ENCODE measurements around the gene SREK1IP1.
"Not testable (repeated sequence)": the region's sequence is repeated elsewhere in the genome, so short reads cannot be mapped to it uniquely, and the experiment has no call there.

The SREK1IP1 gene

DNA sequence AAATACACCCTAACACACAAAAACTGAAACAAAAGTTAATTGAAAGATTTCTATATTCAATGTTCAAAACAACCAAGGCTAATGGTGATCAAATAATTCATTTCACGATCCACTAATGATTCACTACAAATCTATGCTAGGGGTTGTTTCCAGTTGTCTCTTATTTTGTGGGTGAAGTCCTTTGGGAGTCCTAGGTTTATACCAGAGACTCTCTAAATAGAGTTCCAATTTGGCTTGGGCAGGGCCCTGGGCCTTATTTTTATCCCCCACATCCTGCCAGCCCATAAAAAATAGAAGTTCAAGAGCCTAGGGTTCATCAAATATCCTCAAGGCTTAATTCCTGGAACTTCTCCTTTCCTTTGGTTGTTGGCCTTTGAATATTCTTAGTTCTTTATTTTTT is 26.1 kb downstream of the SREK1IP1 start:
- no peak for DNase-seq (ENCODE audit: extremely low spot score)
- POLR2A ChIA-PET, result no interaction called here
- CTCF ChIA-PET, result no interaction called here

DNA sequence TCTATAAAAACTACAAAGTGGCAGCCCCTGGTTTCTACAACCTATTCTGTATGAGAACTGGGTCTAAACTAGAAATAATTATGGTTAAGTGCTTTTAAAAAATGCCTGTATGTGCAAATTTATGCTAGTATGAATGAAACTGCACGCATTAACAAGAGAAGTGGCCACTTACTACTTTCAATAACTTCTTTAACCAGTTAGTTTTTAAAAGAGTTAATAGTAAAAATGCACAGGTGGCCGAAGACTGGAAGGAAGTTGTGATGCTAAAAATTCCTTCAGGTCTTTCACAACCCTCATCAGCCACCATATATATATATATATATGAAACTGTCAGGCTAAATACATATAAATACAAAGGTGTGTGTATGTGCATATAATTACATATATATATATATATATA is 41.3 kb downstream of the SREK1IP1 start:
- TF ChIP-seq, protein P1, sequence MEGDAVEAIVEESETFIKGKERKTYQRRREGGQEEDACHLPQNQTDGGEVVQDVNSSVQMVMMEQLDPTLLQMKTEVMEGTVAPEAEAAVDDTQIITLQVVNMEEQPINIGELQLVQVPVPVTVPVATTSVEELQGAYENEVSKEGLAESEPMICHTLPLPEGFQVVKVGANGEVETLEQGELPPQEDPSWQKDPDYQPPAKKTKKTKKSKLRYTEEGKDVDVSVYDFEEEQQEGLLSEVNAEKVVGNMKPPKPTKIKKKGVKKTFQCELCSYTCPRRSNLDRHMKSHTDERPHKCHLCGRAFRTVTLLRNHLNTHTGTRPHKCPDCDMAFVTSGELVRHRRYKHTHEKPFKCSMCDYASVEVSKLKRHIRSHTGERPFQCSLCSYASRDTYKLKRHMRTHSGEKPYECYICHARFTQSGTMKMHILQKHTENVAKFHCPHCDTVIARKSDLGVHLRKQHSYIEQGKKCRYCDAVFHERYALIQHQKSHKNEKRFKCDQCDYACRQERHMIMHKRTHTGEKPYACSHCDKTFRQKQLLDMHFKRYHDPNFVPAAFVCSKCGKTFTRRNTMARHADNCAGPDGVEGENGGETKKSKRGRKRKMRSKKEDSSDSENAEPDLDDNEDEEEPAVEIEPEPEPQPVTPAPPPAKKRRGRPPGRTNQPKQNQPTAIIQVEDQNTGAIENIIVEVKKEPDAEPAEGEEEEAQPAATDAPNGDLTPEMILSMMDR (IDR thresholded peaks at IDR 0.05; ENCODE audit: control extremely low read depth, extremely low read depth, low read depth, missing control alignments), result no peak
- DNase-seq (ENCODE audit: extremely low spot score), result no peak
- POLR2A ChIA-PET, result no interaction called here
- CTCF ChIA-PET, result no interaction called here

More for the DNA sequence above, 26.1 kb downstream of the SREK1IP1 start:
- TF ChIP-seq, protein P1 (IDR thresholded peaks at IDR 0.05; ENCODE audit: control extremely low read depth, extremely low read depth, low read depth, missing control alignments), result no peak

DNA sequence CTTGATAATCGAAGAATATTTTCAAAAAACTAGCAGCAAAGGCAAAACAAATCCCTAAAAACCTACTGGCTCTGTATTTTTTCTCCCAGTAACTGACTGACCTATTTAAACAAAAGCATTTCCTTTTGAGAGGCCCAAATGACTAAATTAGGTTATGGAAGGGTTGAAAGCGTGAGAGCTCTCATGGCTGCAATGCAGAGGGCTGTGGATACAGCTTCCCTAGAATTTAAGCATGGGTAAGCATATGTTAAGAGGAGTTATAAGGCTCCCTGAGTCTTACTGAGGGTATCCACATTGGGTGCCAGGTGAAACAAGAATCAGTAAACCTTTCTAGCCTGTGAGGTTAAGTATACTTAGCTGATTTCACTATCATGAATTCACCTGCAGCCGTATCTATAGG is 45.9 kb downstream of the SREK1IP1 start:
- no peak for DNase-seq (ENCODE audit: extremely low spot score)
- ChIA-PET CTCF (no interaction called here), POLR2A (no interaction called here)
- TF ChIP-seq, protein P1 (IDR thresholded peaks at IDR 0.05; ENCODE audit: control extremely low read depth, extremely low read depth, low read depth, missing control alignments), result no peak

DNA sequence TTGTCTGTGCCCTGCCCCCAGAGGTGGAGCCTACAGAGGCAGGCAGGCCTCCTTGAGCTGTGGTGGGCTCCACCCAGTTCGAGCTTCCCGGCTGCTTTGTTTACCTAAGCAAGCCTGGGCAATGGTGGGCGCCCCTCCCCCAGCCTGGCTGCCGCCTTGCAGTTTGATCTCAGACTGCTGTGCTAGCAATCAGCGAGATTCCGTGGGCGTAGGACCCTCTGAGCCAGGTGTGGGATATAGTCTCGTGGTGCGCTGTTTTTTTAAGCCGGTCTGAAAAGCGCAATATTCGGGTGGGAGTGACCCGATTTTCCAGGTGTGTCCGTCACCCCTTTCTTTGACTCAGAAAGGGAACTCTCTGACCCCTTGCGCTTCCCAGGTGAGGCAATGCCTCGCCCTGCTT is 54.0 kb downstream of the SREK1IP1 start:
- POLR2A ChIA-PET; CTCF ChIA-PET; DNase-seq (ENCODE audit: extremely low spot score): not testable (repeated sequence)

DNA sequence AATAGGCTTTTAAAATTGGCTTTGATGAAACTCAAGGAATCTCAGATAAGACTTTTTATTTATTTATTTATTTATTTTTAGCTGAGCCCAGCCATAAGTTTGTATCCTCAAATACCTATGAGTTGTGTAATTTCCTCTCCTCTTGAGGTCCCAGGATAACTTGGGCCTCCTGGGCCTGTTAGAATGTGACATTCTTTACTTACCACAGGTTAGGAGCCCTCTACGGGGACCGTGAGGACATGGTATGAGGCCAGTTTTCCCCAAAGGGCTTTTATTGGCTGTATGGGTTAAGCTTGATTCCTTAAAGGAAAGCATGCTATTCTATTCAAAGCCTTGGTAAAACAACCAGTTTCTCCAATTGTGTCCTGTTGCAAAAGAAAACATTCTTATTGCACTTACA is 61.3 kb downstream of the SREK1IP1 start:
- ChIA-PET POLR2A (no interaction called here), CTCF (interaction anchor here (1.8 to 2.5 kb wide), 3 partner anchors 9 to 15 kb away, joined by 5 to 8 read pairs (median 7); no protein-coding TSS in a partner anchor)
- DNase-seq (ENCODE audit: extremely low spot score), result no peak
- TF ChIP-seq, protein P1 (IDR thresholded peaks at IDR 0.05; ENCODE audit: control extremely low read depth, extremely low read depth, low read depth, missing control alignments), result no peak

DNA sequence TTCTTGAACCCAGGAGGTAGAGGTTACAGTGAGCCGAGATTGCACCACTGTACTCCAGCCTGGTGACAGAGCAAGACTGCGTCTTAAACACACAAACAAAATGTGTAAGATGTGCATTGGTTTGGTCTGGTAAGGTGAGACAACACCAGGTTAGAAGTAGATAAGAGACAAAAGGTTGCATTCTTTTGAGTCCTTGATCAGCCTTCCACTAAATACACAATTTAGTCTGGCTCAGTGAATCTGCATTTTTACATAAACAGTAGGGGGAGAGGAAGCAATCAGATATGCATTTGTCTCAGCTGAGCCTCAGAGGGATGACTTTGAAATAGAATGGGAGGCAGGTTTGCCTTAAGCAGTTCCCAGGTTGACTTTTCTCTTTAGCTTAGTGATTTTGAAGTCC is 62.4 kb downstream of the SREK1IP1 start:
- CTCF ChIA-PET, result interaction anchor here (1.3 to 2.5 kb wide), 4 partner anchors 8 to 25 kb away, joined by 3 to 8 read pairs (median 6); no protein-coding TSS in a partner anchor
- DNase-seq (ENCODE audit: extremely low spot score); POLR2A ChIA-PET: not testable (repeated sequence)

DNA sequence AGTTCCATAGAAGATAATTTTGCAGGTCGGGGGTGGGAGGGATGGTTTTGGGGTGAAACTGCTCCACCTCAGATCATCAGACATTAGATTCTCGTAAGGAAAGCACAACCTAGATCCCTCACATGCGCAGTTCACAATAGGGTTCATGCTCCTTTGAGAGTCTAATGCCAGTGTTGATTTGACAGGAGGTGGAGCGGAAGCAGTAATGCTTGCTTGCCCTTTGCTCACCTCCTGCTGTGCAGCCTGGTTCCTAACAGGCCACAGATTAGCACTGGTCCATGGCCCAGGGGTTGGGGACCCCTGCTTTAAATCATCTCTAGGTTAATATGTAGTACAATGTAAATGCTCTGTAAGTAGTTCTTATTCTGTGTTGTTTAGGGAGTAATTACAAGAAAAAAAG is 67.7 kb downstream of the SREK1IP1 start:
- TF ChIP-seq, protein P1 (IDR thresholded peaks at IDR 0.05; ENCODE audit: control extremely low read depth, extremely low read depth, low read depth, missing control alignments), result no peak
- DNase-seq (ENCODE audit: extremely low spot score), result no peak
- POLR2A ChIA-PET, result no interaction called here
- CTCF ChIA-PET, result no interaction called here

DNA sequence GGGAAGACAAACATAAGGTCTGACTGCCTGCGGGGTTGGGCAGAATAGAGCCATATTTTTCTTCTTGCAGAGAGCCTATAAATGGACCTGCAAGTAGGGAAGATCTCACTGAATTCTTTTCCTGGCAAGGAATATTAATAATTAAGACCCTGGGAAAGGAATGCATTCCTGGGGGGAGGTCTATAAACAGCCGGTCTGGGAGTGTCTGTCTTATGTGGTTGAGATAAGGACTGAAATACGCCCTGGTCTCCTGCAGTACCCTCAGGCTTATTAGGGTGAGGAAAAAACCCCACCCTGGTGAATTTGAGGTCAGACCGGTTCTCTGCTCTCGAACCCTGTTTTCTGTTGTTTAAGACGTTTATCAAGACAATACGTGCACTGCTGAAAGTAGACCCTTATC is 72.1 kb downstream of the SREK1IP1 start:
- CTCF ChIA-PET; DNase-seq (ENCODE audit: extremely low spot score); POLR2A ChIA-PET: not testable (repeated sequence)
